ENCODE measurements around the gene ITPRID1. TPM values are rescaled to one million over a fixed set of nuclear protein-coding genes. Genes with fewer than 3 reads are reported as not detected.
"Not testable (repeated sequence)": the region's sequence is repeated elsewhere in the genome, so short reads cannot be mapped to it uniquely, and the experiment has no call there.

ITPRID1 gene
- not detected for total RNA-seq
- long read RNA-seq, result 0 reads

DNA sequence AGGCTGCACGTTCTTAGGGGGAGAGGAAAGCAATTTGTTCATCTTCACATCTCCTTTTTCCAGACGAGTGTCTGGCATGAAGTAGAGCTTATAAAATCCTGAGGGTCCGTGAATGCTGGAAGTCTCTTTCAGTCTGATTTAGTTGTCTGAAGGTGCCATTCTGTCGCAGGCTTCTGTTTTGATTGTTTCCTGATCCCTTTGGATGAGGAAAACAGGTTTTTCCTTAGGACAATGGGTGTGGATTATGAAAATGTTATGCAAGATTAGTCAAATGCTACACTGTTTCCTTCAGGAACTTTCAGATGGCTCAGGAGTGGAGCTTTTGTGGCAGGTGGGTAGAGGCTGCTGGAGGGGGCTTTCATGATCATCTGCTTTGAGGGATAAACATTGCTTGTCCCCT is at the start of gene ITPRID1:
Gene ITPRID1 (plus strand): TSS at position 301 of the 400 bp plus-strand sequence. CDS start 38,935 bp downstream, outside the sequence.
- ATAC-seq (no peak), DNase-seq (no peak)
- intact Hi-C loops (cut with DNase I), result no loop called here

DNA sequence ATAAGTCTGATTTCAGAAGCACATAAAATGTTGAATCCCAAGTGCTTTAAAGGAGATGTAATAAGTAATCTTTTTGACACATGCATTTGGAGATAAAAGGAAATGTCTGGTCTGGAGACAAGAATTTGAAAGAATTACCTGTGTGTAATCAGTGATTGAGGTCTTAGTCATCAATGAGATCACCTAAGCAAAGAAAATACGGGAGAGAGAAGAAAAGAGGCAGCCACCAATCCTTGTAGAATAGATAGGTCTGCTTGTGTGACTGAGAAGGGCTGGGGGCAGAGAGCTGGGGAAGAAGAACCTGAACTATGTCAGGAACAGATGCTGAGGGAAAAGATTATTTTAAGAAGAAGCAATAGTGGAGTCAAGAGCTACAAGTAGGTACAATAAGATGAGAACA is 49.3 kb upstream of the ITPRID1 start:
- intact Hi-C loops (cut with DNase I), result no loop called here

DNA sequence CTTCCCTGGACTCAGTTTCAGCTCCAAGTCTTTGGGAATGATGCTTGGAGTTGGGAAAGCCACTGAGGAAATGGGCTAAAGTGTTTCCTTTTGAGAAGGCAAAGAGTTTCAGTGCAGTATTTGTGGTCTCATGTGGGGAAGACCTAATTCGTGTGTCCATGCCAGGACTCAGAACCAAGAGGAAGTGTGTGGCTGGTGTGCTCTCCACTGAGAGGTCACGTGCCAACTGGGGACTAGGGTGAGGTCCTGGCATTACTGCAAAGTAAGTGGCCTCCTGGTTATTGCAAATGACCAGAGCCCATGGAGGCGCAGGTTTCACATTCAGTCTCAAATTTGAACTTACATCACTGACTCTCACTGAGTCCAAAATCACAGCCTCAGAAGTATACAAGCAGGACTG is 48.6 kb upstream of the ITPRID1 start:
- intact Hi-C loops (cut with DNase I), result no loop called here
- ATAC-seq (no peak), DNase-seq (no peak)

More for the DNA sequence above, 49.3 kb upstream of the ITPRID1 start:
- no peak for DNase-seq
- ATAC-seq, result no peak

DNA sequence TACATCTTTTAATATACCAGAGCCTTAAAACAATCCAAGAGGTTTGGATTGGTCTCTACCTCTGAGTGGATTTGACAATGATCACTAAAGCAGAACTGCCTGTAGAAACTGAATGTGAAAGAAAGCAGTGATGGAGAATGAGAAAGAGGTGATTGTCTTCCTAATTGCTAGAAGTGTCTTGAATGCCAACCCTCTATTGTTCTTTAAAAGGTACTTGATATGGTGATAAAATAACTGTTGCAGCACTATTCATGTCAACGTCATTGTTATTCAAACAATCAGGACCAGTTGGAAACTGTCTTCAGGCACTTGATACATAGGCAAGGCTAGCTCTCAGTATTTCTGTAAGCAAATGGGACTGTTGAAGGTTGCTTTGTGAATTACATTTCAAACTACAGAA is 47.9 kb upstream of the ITPRID1 start:
- DNase-seq (no peak), ATAC-seq (no peak)
- intact Hi-C loops (cut with DNase I), result no loop called here

DNA sequence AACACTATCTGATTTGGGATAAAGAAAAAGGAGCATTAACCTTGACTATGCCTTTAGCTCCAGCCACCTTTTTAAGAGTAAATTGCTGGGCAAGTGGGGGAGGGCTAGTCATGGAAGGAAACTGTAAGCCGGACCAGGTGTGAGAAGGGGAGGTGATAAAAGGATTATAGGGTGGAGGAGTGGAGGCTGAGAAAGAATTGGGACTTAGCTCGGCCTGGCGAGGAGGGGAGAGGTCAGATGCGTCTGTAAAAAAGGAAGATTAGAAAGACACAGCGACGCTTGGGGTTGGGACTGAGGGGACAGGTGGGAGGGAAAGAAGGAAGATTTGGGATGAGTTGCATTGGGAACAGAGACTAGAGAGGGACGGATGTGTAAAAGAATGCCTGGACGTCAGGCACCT is 43.0 kb upstream of the ITPRID1 start:
- ATAC-seq; intact Hi-C loops (cut with DNase I); DNase-seq: not testable (repeated sequence)

DNA sequence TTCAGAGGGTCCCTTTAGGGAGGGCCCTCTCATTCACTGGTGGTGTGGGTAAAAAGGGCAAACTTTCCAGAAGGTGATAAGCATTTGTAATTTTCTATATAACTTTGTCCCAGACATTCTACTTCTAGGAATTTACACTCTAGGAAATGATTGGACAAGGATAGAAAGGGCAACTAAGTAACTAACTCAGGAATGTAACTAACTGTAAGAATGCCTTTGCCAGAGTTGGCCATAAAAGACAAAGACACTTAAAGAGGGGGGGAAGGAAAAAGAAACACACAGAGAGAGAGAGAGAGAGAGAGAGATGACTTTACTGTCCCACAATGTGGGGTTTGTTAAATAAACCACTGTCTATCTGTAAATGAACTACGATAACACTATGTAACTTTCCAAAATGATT is 38.5 kb upstream of the ITPRID1 start:
- DNase-seq, result no peak
- ATAC-seq, result no peak
- intact Hi-C loops (cut with DNase I), result no loop called here

DNA sequence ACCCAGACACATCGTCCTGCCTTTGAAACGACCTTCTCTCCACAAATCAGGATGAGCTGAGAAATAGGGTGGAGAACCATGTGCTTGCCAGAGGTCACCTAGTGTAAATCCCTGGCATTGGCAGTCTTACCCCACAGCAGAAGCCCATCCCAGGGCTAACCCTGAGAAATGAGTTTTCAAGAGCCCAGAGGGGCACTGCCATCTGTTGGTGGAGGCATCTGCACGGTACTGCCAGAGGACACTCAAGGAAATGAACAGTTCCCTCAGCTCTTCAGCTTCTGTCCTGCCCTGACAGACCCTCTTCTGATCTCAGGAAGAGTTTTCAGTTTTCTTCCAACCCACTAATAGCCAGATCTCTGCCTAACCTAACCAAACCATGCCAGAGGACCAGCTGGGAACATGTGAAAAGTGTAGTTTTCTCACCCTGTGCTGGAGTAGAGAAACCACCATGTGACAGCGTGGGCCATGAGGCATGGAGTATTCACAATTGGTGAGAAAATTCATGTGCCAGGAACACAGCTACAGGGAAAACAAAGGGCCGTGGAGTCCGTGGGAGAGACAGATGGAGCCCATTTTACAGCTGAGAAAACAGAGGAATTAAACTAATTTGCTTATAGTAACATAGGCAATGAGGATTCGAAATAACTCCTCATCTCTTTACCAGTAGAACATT is 37.7 kb upstream of the ITPRID1 start:
- DNase-seq (no peak), ATAC-seq (no peak)
- intact Hi-C loops (cut with DNase I), result no loop called here

DNA sequence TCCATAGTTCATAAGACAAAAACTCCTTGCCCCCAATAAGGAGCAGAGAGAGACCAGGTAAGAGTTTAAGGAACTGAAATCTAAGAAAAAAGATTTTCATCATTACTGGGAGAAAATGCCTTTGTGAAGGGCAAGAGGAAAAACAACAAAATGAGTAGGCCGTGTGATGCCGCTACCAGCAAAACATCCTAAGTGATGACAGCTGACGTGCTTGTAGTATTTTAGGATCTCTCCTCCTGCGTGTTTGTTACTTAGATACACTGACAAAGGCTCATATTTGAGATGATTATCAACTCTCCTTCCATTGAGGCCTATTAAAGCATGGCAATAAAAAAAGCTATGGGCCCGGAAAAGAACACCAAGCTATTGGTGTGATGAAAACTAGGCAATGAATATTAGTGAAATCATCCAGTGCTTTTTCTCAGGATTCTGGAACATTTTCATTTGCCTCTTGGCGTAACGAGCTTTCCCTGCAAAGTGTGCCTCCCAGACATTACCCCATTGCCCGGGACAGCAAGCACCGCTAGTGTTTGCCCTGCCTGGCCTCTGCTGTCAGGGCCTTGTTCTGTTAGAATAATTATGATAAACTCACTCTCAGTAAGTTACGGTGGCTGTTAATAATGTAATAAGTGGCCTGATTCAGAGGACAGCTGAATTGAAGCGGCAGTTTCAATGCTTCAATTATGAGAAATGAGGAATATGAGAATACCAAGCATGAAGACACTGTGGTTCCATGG is 36.8 kb upstream of the ITPRID1 start:
- no peak for DNase-seq
- ATAC-seq, result peak in 1 of 2 donors; percentile 21
- intact Hi-C loops (cut with DNase I), result no loop called here

DNA sequence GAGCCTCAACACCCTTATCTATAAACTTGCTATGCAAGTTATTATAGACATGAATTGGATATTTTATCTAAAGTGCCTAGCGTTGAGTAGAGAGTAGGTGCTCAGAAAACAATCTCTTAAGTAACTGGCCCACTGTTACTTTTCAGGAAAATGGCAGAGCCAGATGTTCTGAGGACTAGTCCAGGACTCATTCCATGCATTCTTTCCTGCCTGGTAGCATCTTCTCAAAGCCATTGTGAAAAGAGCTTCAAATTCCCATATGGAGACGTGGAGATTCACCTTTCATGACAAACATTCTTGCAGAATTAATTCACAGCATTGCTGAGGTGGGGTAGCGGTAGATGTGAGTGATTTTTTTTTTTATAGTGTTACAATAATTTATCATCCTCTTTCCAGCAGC is 35.9 kb upstream of the ITPRID1 start:
- intact Hi-C loops (cut with DNase I), result no loop called here
- ATAC-seq (no peak), DNase-seq (no peak)

DNA sequence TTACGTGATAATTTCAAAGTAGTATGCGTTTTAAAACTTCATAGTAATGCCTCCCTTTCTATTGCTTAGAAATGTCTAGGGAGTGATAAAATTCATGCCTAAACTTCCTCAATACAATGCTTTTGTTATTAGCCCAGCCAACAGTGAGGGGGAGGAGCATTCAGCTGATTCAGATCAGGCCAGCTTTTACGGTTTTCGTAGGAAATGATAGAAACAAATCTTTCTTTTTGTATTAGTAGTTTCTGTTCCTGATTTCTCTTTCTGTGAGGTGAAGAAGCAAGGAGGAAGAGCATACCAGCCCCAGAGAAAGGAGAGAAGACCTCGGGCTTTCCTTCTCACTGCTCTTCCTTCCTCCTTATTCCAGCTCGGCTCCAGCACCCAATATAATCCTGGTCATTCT is 35.2 kb upstream of the ITPRID1 start:
- DNase-seq (no peak), ATAC-seq (no peak)
- intact Hi-C loops (cut with DNase I), result no loop called here

DNA sequence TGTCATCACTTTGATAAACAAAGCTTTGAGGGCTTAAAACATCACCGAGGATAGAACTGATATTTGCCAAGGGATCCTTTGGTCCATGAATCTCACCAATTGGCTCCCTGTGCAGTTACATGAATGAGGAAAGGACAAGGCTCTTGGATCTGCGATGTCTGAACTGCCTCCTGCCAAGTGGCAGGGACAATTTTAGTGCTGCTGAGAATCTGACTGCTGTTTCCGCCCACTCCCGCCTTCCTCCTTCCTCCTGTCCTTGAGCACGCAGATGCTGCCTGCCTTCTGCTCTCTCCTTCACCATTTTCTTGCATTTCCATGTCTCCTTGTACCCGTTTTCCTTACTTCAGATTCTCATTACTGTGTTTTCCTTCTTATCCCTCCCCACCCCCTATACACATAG is 26.8 kb upstream of the ITPRID1 start:
- no peak for ATAC-seq
- DNase-seq, result no peak
- intact Hi-C loops (cut with DNase I), result no loop called here

DNA sequence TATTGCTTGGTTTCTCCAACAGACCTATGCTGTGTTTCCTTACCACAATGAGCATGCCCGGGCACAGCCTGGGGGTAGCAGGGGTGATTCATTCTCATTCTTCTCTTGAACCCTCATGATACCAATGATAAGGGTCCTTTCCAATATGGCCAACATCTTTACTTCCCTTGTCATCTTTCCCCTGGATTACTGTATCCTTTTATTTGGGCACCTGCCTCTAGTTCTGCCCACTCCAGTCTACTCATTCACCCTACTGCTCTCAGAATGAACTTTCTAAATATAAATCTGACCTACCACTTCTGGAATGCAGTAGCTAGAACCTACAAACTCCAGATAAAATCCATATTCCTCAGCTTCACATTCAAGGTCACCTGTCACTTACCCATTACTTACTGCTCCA is 26.4 kb upstream of the ITPRID1 start:
- ATAC-seq (no peak), DNase-seq (no peak)
- intact Hi-C loops (cut with DNase I), result no loop called here

DNA sequence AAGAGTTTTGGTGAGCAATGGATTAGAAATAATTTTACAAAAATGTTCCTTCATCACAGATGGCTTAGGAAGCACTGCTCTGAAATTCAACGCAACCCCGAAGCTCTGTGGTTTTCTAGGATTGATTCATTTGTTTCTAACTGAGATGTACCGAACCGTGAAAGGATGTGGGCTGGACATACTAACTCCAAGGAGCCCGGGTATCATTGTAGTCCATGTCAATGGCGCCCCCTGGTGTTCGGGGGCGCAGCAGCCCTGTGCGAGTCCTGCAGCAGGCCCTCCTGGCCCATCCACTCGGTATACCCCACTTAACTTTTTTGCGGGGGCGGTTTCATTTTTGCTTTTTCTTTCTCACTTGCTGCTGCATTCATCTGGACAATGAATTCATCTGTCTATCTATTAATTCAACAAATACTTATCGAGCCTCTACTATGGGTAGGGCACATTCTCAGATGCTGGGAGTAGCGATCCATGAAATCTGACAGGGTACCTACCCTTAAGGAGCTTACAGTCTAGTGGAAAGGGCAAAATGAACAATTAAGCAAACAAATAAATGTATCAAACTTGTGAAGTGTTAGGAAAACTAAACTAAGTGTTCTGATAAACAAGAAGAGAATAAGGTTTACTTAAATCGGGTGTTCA is 25.2 kb upstream of the ITPRID1 start:
- ATAC-seq, result no peak
- intact Hi-C loops (cut with DNase I), result no loop called here

DNA sequence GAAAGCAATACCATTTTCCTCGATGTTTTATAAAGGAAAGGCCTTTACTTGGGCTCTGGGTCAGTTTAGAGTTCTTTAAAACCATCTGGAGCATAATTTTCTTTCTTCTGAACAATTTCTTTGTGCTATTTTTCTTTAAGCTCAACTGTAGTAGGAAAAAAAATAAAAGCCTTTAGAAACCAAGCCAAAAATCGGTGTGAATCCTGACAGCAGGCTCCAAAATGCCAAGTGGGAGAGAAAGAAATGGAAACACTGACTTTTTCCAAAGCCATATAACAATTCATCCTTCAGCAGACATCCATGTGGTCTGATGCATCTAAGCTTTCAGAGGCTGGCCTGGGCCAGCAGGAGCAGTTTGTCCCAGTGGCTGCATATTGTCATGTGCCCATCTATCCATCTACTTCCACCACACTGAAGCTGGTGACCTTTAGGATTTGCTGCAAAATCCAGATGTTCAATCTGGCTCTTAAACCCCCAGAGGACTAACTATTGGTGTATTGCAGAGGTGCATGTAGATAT is 23.0 kb upstream of the ITPRID1 start:
- intact Hi-C loops (cut with DNase I), result no loop called here
- DNase-seq, result no peak
- no peak for ATAC-seq

More for the DNA sequence above, 25.2 kb upstream of the ITPRID1 start:
- DNase-seq, result peak; percentile 26

DNA sequence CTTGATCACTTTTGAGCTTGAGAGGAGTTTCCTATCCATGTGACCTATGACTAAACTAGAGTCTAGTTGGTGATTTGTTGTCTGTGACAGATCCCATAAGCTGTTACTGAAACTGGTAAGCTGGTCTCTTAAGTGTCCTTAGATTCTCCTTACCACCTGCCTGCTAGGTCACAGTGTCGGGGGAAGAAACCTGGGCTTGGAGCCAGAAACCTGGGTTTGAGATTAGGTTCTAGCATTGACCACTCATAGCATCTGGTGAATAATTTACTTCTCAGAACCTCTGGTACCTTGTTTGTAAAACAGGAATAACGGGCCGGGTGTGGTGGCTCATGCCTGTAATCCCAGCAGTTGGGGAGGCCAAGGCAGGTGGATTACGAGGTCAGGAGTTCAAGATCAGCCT is 21.8 kb upstream of the ITPRID1 start:
- ATAC-seq, result no peak
- DNase-seq, result no peak
- intact Hi-C loops (cut with DNase I), result no loop called here

DNA sequence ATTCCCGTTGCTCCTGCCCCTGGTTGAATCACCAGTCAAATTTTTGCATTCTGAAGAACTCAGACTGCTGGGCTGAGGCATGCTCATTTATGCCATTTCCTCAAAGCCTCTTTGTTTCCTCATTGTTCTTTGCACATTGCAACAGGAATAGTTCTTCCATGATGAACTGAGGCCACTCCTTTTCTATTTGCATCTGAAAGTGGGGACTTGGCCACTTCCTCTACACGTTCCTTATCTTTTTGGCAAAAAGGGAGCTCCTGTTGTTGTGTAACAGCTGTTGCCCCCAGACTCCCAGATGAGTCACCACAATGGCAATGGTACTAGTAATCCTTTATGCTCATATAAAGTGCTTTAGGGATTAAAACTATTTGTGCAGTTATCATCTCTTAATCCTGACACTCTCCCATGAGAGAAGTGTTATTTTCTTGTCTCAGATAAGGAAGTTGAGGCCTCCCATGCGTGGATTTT is 20.1 kb upstream of the ITPRID1 start:
- ATAC-seq, result peak; percentile 27 to 50
- intact Hi-C loops (cut with DNase I), result no loop called here
- DNase-seq, result no peak

DNA sequence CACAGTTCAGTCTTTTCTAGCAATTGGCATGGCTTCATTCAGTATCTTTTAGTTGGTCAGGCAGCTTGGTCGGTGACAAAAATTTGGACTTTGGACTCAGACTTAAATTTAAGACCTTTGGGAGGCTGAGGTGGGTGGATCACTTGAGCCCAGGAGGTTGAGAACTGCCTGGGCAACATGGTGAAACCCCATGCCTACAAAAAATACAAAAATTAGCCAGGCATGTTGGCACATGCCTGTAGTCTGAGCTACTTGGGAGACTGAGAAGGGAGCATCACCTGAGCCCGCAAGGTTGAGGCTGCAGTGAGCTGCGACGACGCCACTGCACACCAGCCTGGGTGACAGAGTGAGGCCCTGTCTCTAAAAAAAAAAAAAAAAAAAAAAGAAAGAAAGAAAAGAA is 19.5 kb upstream of the ITPRID1 start:
- ATAC-seq (no peak), DNase-seq (no peak)
- intact Hi-C loops (cut with DNase I), result no loop called here

DNA sequence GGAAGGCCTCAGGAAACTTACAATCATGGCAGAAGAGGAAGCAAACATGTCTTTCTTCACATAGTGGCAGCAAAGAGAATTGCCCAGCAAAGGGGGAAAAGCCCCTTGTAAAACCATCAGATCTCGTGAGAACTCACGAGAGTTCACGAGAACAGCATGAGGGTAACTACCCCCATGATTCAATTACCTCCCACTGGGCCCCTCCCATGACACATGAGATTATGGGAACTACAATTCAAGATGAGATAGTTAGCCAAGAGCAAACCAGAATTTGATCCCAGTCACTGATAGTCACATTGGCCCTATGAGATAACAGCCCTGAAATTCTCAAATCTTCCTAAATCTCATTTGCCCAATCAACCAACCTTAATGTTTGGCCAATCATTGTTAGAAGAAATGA is 18.2 kb upstream of the ITPRID1 start:
- no peak for ATAC-seq
- intact Hi-C loops (cut with DNase I), result no loop called here
- no peak for DNase-seq

DNA sequence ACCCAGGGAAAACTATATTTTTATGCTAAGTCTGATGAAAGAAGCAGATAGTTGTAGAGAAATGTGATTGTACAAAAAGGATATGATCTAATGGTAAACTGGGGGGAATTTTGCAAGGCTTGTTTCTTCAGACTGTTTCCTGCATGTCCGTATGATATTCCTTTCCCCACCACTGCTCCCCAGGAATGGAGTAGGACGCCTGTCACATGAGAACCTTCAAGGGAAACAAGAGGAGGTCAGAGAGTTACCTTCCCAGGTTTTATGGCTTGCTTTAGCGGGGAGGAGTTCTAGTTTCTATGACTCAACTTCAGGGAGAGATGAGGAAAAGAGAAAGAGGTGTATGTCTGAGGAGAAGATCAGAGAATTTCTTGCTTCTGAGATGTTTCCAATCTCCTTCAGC is 16.4 kb upstream of the ITPRID1 start:
- ATAC-seq (no peak), DNase-seq (no peak)
- intact Hi-C loops (cut with DNase I), result no loop called here

DNA sequence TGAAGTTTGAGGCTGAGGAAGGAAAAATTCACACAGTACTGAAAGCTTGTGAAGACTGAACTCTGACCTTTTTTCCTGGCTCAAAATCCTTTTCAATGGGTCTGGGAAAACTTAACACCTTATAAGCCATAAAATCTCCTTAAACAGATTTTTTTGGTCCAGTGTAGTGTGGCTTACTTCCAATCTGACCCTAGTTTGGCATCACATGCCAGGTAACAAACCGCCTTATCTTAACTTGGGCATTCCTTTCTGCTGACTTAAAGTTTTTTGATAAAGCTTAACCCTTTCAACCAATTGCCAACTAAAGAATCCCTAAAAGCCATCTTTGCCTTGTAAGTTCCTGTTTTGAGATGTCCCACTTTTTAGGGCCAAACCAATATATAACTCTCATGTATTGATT is 13.2 kb upstream of the ITPRID1 start:
- DNase-seq (no peak), ATAC-seq (no peak)
- intact Hi-C loops (cut with DNase I), result no loop called here

Data from left cardiac atrium (tissue), 4 donors.